Esophagus squamous epithelium (tissue), 5 donors: ENCODE measurements around the gene ACAP1. TPM values are rescaled to one million over a fixed set of nuclear protein-coding genes. Genes with fewer than 3 reads are reported as not detected.

Source experiments
- DNase-seq: peaks from one replicate; lab custom pipeline; 2025; lab: John Stamatoyannopoulos, UW
- H3K27ac ChIP-seq, 4 donors: fragments of 200-600 bp; sonication (generic); one replicate each; pipeline ENCODE4 v1.5.1; 2016 to 2019; ENCODE audit warnings: mild to moderate bottlenecking in 1 of 4
- H3K27me3 ChIP-seq, 4 donors: fragments of 200-600 bp; sonication (generic); 1 replicate in 3 of 4; 2 replicates in 1 of 4; pipeline versions ENCODE4 v1.5.1 to v1.6.0; 2017 to 2021; ENCODE audit warnings: antibody characterized with exemption in 1 of 4
- H3K36me3 ChIP-seq, 3 donors: fragments of 200-600 bp; sonication (generic); one replicate each; pipeline ENCODE4 v1.5.1; 2016 to 2019
- H3K4me1 ChIP-seq, 3 donors: fragments of 200-600 bp; sonication (generic); one replicate each; pipeline ENCODE4 v1.5.1; 2017 to 2019
- H3K4me3 ChIP-seq, 4 donors: fragments of 200-600 bp; sonication (generic); 1 replicate in 3 of 4; 2 replicates in 1 of 4; pipeline ENCODE4 v1.5.1; 2016 to 2019; ENCODE audit warnings: mild to moderate bottlenecking in 2 of 4, moderate library complexity in 1 of 4
- H3K9me3 ChIP-seq, 3 donors: fragments of 200-600 bp; sonication (generic); one replicate each; pipeline ENCODE4 v1.5.1; 2016 to 2019
- POLR2A ChIP-seq, 4 donors: fragments of 450-650 bp; IDR thresholded peaks; one replicate each; pipeline ENCODE4 v1.6.1; 2017; ENCODE audit warnings: antibody characterized with exemption in 4 of 4, mild to moderate bottlenecking in 4 of 4, moderate library complexity in 3 of 4
- WGBS, 2 donors: methylation state at CpG; one replicate each; pipeline ENCODE4 v1.1.5; 2018; 5-methylcytosine and 5-hydroxymethylcytosine counted together
- intact Hi-C: fragments of 100-400 bp; cut with DNase I; formaldehyde crosslinking; loops from one replicate; pipeline ENCODE4 v1.15.0; 2022
- total RNA-seq, 4 donors: library from RNA; depleted of rRNA; stranded (reverse); fragments of >200 nt; gene quantifications; one replicate each; pipeline ENCODE4 v1.1.0, GENCODE V29; 2016
- TF ChIP-seq, protein P1 (sequence below), 6 experiments: fragments of 450-650 bp in 4 of 6; fragments of 200-600 bp in 2 of 6; sonication (generic) in 2 of 6; IDR thresholded peaks; one replicate each; pipeline ENCODE4 v1.5.1; 2016 to 2019; ENCODE audit warnings: antibody characterized with exemption in 6 of 6, mild to moderate bottlenecking in 4 of 6, moderate library complexity in 4 of 6
- donor health status: DM: yes; HTN: yes; CAD: no.

The ACAP1 gene
- total RNA-seq, 4 donors from 2014 or later = 3.2 to 5.5 (median 3.8) TPM

- Histone ChIP-seq H3K27ac (no peak overlapping the region), H3K9me3 (no peaks in the 10 kb centered on the region), H3K27me3 (peaks cover 0 to 58% (median 3%) of the 10 kb centered on the region in 4 donors), H3K4me1 (peaks cover 0 to 9% (median 0%) of the 10 kb centered on the region in 3 donors), H3K36me3 (no peaks in the 10 kb centered on the region), H3K4me3 (no peak overlapping the region)
- TF ChIP-seq, protein P1, sequence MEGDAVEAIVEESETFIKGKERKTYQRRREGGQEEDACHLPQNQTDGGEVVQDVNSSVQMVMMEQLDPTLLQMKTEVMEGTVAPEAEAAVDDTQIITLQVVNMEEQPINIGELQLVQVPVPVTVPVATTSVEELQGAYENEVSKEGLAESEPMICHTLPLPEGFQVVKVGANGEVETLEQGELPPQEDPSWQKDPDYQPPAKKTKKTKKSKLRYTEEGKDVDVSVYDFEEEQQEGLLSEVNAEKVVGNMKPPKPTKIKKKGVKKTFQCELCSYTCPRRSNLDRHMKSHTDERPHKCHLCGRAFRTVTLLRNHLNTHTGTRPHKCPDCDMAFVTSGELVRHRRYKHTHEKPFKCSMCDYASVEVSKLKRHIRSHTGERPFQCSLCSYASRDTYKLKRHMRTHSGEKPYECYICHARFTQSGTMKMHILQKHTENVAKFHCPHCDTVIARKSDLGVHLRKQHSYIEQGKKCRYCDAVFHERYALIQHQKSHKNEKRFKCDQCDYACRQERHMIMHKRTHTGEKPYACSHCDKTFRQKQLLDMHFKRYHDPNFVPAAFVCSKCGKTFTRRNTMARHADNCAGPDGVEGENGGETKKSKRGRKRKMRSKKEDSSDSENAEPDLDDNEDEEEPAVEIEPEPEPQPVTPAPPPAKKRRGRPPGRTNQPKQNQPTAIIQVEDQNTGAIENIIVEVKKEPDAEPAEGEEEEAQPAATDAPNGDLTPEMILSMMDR (IDR thresholded peaks at IDR 0.05) = no peak
- no peak for TF ChIP-seq POLR2A (IDR thresholded peaks at IDR 0.05)
- intact Hi-C loops = no loop called here
- WGBS, 2 donors = 77 to 86% methylated on average over 2 of the region's 2 CpGs
- no peak for DNase-seq
Observed at GRCh38 chr17:7340179-7340578, 3.9 kb downstream of the ACAP1 start.

GRCh38 chr17:7341842-7342241, 5.5 kb downstream of the ACAP1 start:
- intact Hi-C loops = no loop called here

DNA sequence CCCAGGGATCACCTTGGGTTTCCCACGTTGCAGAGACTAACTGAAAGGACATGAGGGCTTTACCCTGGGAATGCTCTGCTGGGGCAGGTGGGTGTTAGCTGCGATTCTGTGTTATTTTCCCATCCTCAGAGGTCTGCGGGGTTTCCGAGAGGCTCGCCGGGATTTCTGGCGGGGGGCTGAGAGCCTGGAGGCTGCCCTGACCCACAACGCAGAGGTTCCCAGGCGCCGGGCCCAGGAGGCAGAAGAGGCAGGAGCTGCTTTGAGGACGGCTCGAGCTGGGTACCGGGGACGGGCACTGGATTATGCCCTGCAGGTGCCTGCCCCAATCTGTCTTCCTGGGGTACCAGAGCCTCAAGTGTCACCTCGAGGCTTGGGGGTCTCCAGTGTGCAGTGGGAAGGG, 6.9 kb downstream of the ACAP1 start:
- WGBS, 2 donors = 37 to 69% methylated on average over 2 to 5 of the region's 15 CpGs
- no peak for TF ChIP-seq POLR2A (IDR thresholded peaks at IDR 0.05)
- TF ChIP-seq, protein P1 (IDR thresholded peaks at IDR 0.05) = no peak
- no peak for DNase-seq
- Histone ChIP-seq H3K4me3 (no peak overlapping the region), H3K27ac (no peak overlapping the region), H3K4me1 (no peaks in the 10 kb centered on the region), H3K9me3 (no peaks in the 10 kb centered on the region), H3K27me3 (peaks cover 0 to 37% (median 3%) of the 10 kb centered on the region in 4 donors), H3K36me3 (no peaks in the 10 kb centered on the region)
- intact Hi-C loops = no loop called here

More at GRCh38 chr17:7341842-7342241, 5.5 kb downstream of the ACAP1 start:
- H3K4me1 ChIP-seq = no peaks in the 10 kb centered on the region
- no peak overlapping the region for H3K4me3 ChIP-seq
- H3K9me3 ChIP-seq = no peaks in the 10 kb centered on the region
- WGBS, 2 donors = 84 to 87% methylated on average over 7 to 9 of the region's 13 CpGs
- no peak for TF ChIP-seq POLR2A (IDR thresholded peaks at IDR 0.05)
- TF ChIP-seq, protein P1 (IDR thresholded peaks at IDR 0.05) = no peak
- H3K36me3 ChIP-seq = no peaks in the 10 kb centered on the region
- no peak for DNase-seq
- no peak overlapping the region for H3K27ac ChIP-seq
- H3K27me3 ChIP-seq = peaks cover 0 to 41% (median 3%) of the 10 kb centered on the region in 4 donors

DNA sequence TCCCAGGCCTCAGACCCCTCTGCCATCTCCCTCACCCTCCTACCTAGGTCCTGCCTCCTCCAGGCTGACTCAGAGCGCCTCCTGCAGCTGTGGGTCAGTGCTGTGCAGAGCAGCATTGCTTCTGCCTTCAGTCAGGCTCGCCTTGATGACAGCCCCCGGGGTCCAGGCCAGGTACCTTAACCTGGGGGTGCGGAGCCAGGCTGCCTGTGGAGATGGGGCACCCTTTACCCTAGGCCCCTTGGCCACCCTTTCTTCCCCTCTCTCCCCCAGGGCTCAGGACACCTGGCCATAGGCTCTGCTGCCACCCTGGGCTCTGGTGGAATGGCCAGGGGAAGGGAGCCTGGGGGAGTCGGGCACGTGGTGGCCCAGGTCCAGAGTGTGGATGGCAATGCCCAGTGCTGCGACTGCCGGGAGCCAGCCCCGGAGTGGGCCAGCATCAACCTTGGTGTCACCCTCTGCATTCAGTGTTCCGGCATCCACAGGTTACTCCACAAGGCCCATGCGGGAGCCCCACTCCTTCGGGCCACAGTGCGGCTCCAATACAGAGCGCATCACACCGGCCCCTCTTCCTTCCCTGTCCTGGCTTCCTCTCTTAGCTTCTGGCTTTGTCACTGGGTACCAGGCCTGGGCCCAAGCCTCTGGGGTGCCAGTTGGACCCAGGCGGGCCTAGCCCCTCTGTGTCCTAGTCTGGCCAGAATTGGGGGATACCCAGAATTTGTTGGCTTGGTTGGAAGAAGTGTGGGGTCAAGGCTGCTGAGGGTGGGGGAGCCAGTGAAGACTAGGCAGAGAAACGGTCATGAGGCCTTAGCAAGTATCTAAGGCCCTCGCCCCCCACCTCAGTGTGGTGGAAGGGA, 10.7 kb downstream of the ACAP1 start:
- 52 to 71% methylated on average over 9 to 11 of the region's 18 CpGs for WGBS, 2 donors
- DNase-seq = no peak
- intact Hi-C loops = no loop called here

More for the DNA sequence above, 10.7 kb downstream of the ACAP1 start:
- no peaks in the 10 kb centered on the region for H3K36me3 ChIP-seq
- peaks cover 0 to 20% (median 3%) of the 10 kb centered on the region in 4 donors for H3K27me3 ChIP-seq
- TF ChIP-seq, protein P1 (IDR thresholded peaks at IDR 0.05) = no peak
- no peak for TF ChIP-seq POLR2A (IDR thresholded peaks at IDR 0.05)
- no peak overlapping the region for H3K4me3 ChIP-seq
- H3K27ac ChIP-seq = no peak overlapping the region
- H3K9me3 ChIP-seq = no peaks in the 10 kb centered on the region
- H3K4me1 ChIP-seq = peaks cover 17 to 26% (median 19%) of the 10 kb centered on the region in 3 donors
